GM23338 (cell line): ENCODE data around the gene TSC22D2. TPM values are rescaled to one million over a fixed set of nuclear protein-coding genes. Genes with fewer than 3 reads are reported as not detected.

Experiments used
- ATAC-seq: fragments of 200-7000 bp; cut with Tn5 transposase; 3 replicates; pipeline ENCODE4 v1.9.1; 2020
- DNase-seq: peaks from one replicate; pipeline ENCODE4 v3.0.0-alpha.2; 2015; ENCODE audit warnings: low spot score
- H2AFZ ChIP-seq: fragments of 200-600 bp; sonication (generic); 2 replicates; pipeline ENCODE4 v1.8.0; 2016; ENCODE audit warnings: antibody characterized with exemption, mild to moderate bottlenecking, moderate library complexity
- H3F3A ChIP-seq: fragments of 200-600 bp; sonication (generic); replicated peaks from 2 replicates; pipeline ENCODE4 v1.8.0; 2017; ENCODE audit warnings: antibody characterized with exemption, mixed run types, low read depth
- H3K27ac ChIP-seq: fragments of 200-600 bp; sonication (generic); 2 replicates; pipeline ENCODE4 v1.6.1; 2016; ENCODE audit warnings: low read depth
- H3K27me3 ChIP-seq: fragments of 200-600 bp; sonication (generic); 2 replicates; pipeline ENCODE4 v1.8.0; 2016; ENCODE audit warnings: mild to moderate bottlenecking, mixed run types, moderate library complexity; ENCODE audit not compliant: insufficient read depth
- H3K36me3 ChIP-seq: fragments of 200-600 bp; sonication (generic); 2 replicates; pipeline ENCODE4 v1.8.0; 2016; ENCODE audit warnings: mild to moderate bottlenecking; ENCODE audit not compliant: insufficient read depth
- H3K4me1 ChIP-seq: fragments of 200-600 bp; sonication (generic); 2 replicates; pipeline ENCODE4 v1.8.0; 2016; ENCODE audit warnings: mild to moderate bottlenecking, moderate library complexity; ENCODE audit not compliant: insufficient read depth
- H3K4me2 ChIP-seq: fragments of 200-600 bp; sonication (generic); 2 replicates; pipeline ENCODE4 v1.7.1; 2017; ENCODE audit warnings: mixed run types
- H3K4me3 ChIP-seq: fragments of 200-600 bp; sonication (generic); 2 replicates; pipeline ENCODE4 v1.6.1; 2016; ENCODE audit warnings: mixed run types
- H3K79me2 ChIP-seq: fragments of 200-600 bp; sonication (generic); replicated peaks from 2 replicates; pipeline ENCODE4 v1.8.0; 2017; ENCODE audit warnings: mild to moderate bottlenecking; ENCODE audit not compliant: insufficient read depth
- H3K9me2 ChIP-seq: fragments of 200-600 bp; sonication (generic); 2 replicates; pipeline ENCODE4 v1.8.0; 2017; ENCODE audit not compliant: insufficient read depth
- H4K20me1 ChIP-seq: fragments of 200-600 bp; sonication (generic); replicated peaks from 2 replicates; pipeline ENCODE4 v1.8.0; 2017; ENCODE audit warnings: mild to moderate bottlenecking; ENCODE audit not compliant: insufficient read depth
- H3K27ac Mint-ChIP-seq: 2 replicates; pipeline ENCODE4 v1.8.0; 2020; ENCODE audit warnings: inconsistent platforms, mild to moderate bottlenecking, moderate library complexity, mixed read lengths
- H3K27me3 Mint-ChIP-seq: 3 replicates; pipeline ENCODE4 v1.8.0; 2022; ENCODE audit warnings: low read depth, mild to moderate bottlenecking, moderate library complexity, mixed read lengths, inconsistent platforms; ENCODE audit not compliant: insufficient read depth, poor library complexity
- H3K36me3 Mint-ChIP-seq: 3 replicates; pipeline ENCODE4 v1.8.0; 2021; ENCODE audit warnings: low read depth, mild to moderate bottlenecking, inconsistent platforms, moderate library complexity, mixed read lengths
- H3K4me1 Mint-ChIP-seq: 3 replicates; pipeline ENCODE4 v1.8.0; 2020; ENCODE audit warnings: mild to moderate bottlenecking, inconsistent platforms, mixed read lengths
- H3K4me3 Mint-ChIP-seq: 3 replicates; pipeline ENCODE4 v1.8.0; 2021; ENCODE audit warnings: moderate library complexity, mild to moderate bottlenecking, inconsistent platforms, mixed read lengths
- H3K9me3 Mint-ChIP-seq: 3 replicates; pipeline ENCODE4 v1.8.0; 2020; ENCODE audit warnings: moderate library complexity, mild to moderate bottlenecking, inconsistent platforms, mixed read lengths
- CREB1 ChIP-seq: fragments of 250-450 bp; sonication (Bioruptor Pico); IDR thresholded peaks from 2 replicates; pipeline ENCODE4 v1.5.0; 2020; ENCODE audit warnings: low read depth, mild to moderate bottlenecking, moderate library complexity
- CTCF ChIP-seq, 2 experiments: fragments of 200-600 bp in 1 of 2; sonication (generic) in 1 of 2; conservative IDR thresholded peaks; 2 replicates each; pipeline versions ENCODE4 v1.5.1 to v1.6.1; 2016 to 2017; ENCODE audit warnings: antibody characterized with exemption in 2 of 2, low read depth in 2 of 2, mild to moderate bottlenecking in 2 of 2, moderate library complexity in 1 of 2
- ETS1 ChIP-seq: IDR thresholded peaks from 2 replicates; pipeline ENCODE4 v1.6.1; 2016; ENCODE audit warnings: antibody characterized with exemption
- EZH2 ChIP-seq: fragments of 200-600 bp; sonication (generic); IDR thresholded peaks from one replicate; pipeline ENCODE4 v1.8.0; 2017; ENCODE audit warnings: antibody characterized with exemption, mild to moderate bottlenecking, low read depth; ENCODE audit not compliant: unreplicated experiment
- EZH2phosphoT487 ChIP-seq: fragments of 200-600 bp; sonication (generic); IDR thresholded peaks from one replicate; pipeline ENCODE4 v1.8.1; 2018; ENCODE audit warnings: antibody characterized with exemption; ENCODE audit not compliant: unreplicated experiment
- JUNB ChIP-seq: IDR thresholded peaks from one replicate; pipeline ENCODE4 v1.6.1; 2016; ENCODE audit warnings: antibody characterized with exemption; ENCODE audit not compliant: unreplicated experiment
- NANOG ChIP-seq: IDR thresholded peaks from 2 replicates; pipeline ENCODE4 v1.6.1; 2016; ENCODE audit warnings: antibody characterized with exemption, borderline replicate concordance
- POLR2AphosphoS5 ChIP-seq: IDR thresholded peaks from 2 replicates; pipeline ENCODE4 v1.6.1; 2016; ENCODE audit warnings: antibody characterized with exemption, low read depth
- REST ChIP-seq: IDR thresholded peaks from one replicate; pipeline ENCODE4 v1.6.1; 2018; ENCODE audit warnings: antibody characterized with exemption; ENCODE audit not compliant: unreplicated experiment
- STAT1 ChIP-seq: IDR thresholded peaks from one replicate; pipeline ENCODE4 v1.6.1; 2016; ENCODE audit warnings: antibody characterized with exemption; ENCODE audit not compliant: unreplicated experiment
- ZNF114 ChIP-seq: fragments of 250-450 bp; sonication (Bioruptor Pico); IDR thresholded peaks from 2 replicates; pipeline ENCODE4 v1.5.0; 2020; ENCODE audit warnings: mild to moderate bottlenecking, moderate library complexity
- ZNF331 ChIP-seq: fragments of 250-450 bp; sonication (Bioruptor Pico); IDR thresholded peaks from 2 replicates; pipeline ENCODE4 v1.5.0; 2020; ENCODE audit warnings: low read depth, mild to moderate bottlenecking, moderate library complexity
- polyA plus RNA-seq: library from polyadenylated mRNA; unstranded; fragments of >200 nt; fragmentation: Nextera tagmentation; extraction: Ambion mirVana; gene quantifications from 2 replicates; pipeline ENCODE4 v1.2.1, GENCODE V29; 2016
- total RNA-seq: library from RNA; depleted of rRNA; stranded (reverse); fragments of >200 nt; shearing (Covaris generic); gene quantifications from 2 replicates; pipeline ENCODE4 v1.2.3, GENCODE V29; 2014
- TF ChIP-seq, protein P1 (sequence below): fragments of 250-450 bp; sonication (Bioruptor Pico); IDR thresholded peaks from 2 replicates; pipeline ENCODE4 v1.5.0; 2020; ENCODE audit warnings: mild to moderate bottlenecking, moderate library complexity

Gene TSC22D2
- total and polyA plus RNA-seq, 2 experiments from 2014 or later = 18.6 to 34.2 TPM

DNA sequence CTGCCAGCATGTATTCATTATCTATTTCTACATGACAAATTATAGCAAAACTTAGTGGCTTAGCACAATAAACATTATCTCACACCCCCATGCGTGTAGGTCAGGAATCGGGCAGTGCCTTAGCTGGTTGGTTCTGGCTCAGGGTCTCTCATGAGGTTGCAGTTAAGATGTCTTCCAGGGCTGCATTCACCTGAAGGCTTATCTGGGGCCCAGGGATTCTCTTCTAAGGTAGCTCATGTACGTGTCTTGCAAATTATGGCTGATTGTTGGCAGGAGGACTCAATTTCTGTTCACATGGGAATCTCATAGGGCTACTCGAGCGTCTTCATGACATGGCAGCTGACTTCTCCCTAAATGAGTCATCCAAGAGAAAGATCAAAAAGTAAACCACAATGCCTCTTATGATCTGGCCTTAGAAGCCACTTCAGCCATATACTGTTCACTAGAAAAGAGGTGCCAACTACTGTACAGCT lies 42.9 kb upstream of the TSC22D2 start:
- H3K27me3 Mint-ChIP-seq = no peaks in the 10 kb centered on the region
- H3K27ac Mint-ChIP-seq = no peak overlapping the region
- H3K27ac ChIP-seq = no peak overlapping the region
- no peak overlapping the region for H3K4me3 Mint-ChIP-seq
- H3K4me1 ChIP-seq = no peaks in the 10 kb centered on the region
- H3K4me2 ChIP-seq = no peak overlapping the region
- ATAC-seq = no peak
- TF ChIP-seq CREB1 (no peak), NANOG (no peak), POLR2AphosphoS5 (no peak), EZH2phosphoT487 (no peak), ZNF331 (CRISPR knock-in tag) (no peak), STAT1 (no peak), ZNF114 (CRISPR knock-in tag) (no peak), CTCF (conservative IDR thresholded peaks at IDR 0.05; ENCODE audit: low read depth in 2 of 2) (no peak), EZH2 (no peak), JUNB (no peak), REST (no peak), ETS1 (no peak)
- TF ChIP-seq, protein P1, sequence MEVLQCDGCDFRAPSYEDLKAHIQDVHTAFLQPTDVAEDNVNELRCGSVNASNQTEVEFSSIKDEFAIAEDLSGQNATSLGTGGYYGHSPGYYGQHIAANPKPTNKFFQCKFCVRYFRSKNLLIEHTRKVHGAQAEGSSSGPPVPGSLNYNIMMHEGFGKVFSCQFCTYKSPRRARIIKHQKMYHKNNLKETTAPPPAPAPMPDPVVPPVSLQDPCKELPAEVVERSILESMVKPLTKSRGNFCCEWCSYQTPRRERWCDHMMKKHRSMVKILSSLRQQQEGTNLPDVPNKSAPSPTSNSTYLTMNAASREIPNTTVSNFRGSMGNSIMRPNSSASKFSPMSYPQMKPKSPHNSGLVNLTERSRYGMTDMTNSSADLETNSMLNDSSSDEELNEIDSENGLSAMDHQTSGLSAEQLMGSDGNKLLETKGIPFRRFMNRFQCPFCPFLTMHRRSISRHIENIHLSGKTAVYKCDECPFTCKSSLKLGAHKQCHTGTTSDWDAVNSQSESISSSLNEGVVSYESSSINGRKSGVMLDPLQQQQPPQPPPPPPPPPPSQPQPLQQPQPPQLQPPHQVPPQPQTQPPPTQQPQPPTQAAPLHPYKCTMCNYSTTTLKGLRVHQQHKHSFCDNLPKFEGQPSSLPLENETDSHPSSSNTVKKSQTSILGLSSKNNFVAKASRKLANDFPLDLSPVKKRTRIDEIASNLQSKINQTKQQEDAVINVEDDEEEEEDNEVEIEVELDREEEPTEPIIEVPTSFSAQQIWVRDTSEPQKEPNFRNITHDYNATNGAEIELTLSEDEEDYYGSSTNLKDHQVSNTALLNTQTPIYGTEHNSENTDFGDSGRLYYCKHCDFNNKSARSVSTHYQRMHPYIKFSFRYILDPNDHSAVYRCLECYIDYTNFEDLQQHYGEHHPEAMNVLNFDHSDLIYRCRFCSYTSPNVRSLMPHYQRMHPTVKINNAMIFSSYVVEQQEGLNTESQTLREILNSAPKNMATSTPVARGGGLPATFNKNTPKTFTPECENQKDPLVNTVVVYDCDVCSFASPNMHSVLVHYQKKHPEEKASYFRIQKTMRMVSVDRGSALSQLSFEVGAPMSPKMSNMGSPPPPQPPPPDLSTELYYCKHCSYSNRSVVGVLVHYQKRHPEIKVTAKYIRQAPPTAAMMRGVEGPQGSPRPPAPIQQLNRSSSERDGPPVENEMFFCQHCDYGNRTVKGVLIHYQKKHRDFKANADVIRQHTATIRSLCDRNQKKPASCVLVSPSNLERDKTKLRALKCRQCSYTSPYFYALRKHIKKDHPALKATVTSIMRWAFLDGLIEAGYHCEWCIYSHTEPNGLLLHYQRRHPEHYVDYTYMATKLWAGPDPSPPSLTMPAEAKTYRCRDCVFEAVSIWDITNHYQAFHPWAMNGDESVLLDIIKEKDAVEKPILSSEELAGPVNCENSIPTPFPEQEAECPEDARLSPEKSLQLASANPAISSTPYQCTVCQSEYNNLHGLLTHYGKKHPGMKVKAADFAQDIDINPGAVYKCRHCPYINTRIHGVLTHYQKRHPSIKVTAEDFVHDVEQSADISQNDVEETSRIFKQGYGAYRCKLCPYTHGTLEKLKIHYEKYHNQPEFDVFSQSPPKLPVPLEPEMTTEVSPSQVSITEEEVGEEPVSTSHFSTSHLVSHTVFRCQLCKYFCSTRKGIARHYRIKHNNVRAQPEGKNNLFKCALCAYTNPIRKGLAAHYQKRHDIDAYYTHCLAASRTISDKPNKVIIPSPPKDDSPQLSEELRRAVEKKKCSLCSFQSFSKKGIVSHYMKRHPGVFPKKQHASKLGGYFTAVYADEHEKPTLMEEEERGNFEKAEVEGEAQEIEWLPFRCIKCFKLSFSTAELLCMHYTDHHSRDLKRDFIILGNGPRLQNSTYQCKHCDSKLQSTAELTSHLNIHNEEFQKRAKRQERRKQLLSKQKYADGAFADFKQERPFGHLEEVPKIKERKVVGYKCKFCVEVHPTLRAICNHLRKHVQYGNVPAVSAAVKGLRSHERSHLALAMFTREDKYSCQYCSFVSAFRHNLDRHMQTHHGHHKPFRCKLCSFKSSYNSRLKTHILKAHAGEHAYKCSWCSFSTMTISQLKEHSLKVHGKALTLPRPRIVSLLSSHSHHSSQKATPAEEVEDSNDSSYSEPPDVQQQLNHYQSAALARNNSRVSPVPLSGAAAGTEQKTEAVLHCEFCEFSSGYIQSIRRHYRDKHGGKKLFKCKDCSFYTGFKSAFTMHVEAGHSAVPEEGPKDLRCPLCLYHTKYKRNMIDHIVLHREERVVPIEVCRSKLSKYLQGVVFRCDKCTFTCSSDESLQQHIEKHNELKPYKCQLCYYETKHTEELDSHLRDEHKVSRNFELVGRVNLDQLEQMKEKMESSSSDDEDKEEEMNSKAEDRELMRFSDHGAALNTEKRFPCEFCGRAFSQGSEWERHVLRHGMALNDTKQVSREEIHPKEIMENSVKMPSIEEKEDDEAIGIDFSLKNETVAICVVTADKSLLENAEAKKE (CRISPR knock-in tag) = no peak
- DNase-seq = no peak
- no peaks in the 10 kb centered on the region for H3K36me3 Mint-ChIP-seq
- no peaks in the 10 kb centered on the region for H3K9me3 Mint-ChIP-seq
- H2AFZ ChIP-seq = no peak overlapping the region
- no peaks in the 10 kb centered on the region for H3K36me3 ChIP-seq
- no peaks in the 10 kb centered on the region for H3K27me3 ChIP-seq
- no peaks in the 10 kb centered on the region for H4K20me1 ChIP-seq
- H3K4me3 ChIP-seq = no peak overlapping the region
- H3K9me2 ChIP-seq = no peaks in the 10 kb centered on the region
- H3F3A ChIP-seq = no peaks in the 10 kb centered on the region
- H3K79me2 ChIP-seq = no peaks in the 10 kb centered on the region
- peaks cover 9% of the 10 kb centered on the region for H3K4me1 Mint-ChIP-seq
